Lower leg skin (tissue), 3 donors: ENCODE data around the gene MKLN1.

Experiments used
- CTCF ChIP-seq, 3 donors: fragments of 450-650 bp; IDR thresholded peaks; one replicate each; pipeline ENCODE4 v1.5.1; 2016; ENCODE audit warnings: antibody characterized with exemption in 3 of 3, mild to moderate bottlenecking in 3 of 3, moderate library complexity in 2 of 3
- POLR2A ChIP-seq, 2 donors: fragments of 450-650 bp; IDR thresholded peaks; one replicate each; pipeline ENCODE4 v1.6.1; 2016 to 2017; ENCODE audit warnings: antibody characterized with exemption in 2 of 2, mild to moderate bottlenecking in 1 of 2, moderate library complexity in 1 of 2

GRCh38 chr7:131529179-131529578, 201.5 kb downstream of the MKLN1 start:
- TF ChIP-seq CTCF (IDR thresholded peaks at IDR 0.05) = no peak
- no peak for TF ChIP-seq POLR2A (IDR thresholded peaks at IDR 0.05)
